ENCODE results near the gene GRAMD1B. TPM values are rescaled to one million over a fixed set of nuclear protein-coding genes. Genes with fewer than 3 reads are reported as not detected.
A peak's percentile ranks its signal among the peaks of the same experiment; 100 is the strongest.

Gene GRAMD1B
- polyA plus RNA-seq, 3 donors = 3.2 to 13.9 (median 3.3) TPM

GRCh38 chr11:123566852-123567251 lies 136.8 kb downstream of the GRAMD1B start:
- Mint-ChIP-seq H3K9me3 (no peaks in the 10 kb centered on the region), H3K4me3 (no peak overlapping the region), H3K27ac (peak overlapping the region in 4 of 7 donors; percentile 10 to 55 (median 40)), H3K36me3 (no peaks in the 10 kb centered on the region), H3K4me1 (peaks cover 39% of the 10 kb centered on the region), H3K27me3 (ENCODE audit: low read depth in 3 of 3) (no peaks in the 10 kb centered on the region)
- H4K20me1 ChIP-seq (ENCODE audit: insufficient read depth, low read length) = peaks cover 27% of the 10 kb centered on the region
- no peak overlapping the region for H3K4me3 ChIP-seq (replicated peaks in 1 of 3; ENCODE audit: low read depth in 2 of 3, low read length in 3 of 3)
- no peak for TF ChIP-seq CTCF (IDR thresholded peaks at IDR 0.05)
- 100% methylated on average over 4 of the region's 4 CpGs for WGBS (ENCODE audit: insufficient coverage)
- peaks cover 12 to 15% of the 10 kb centered on the region in 2 donors for H3K4me1 ChIP-seq (ENCODE audit: control insufficient read depth in 1 of 2, insufficient read depth in 2 of 2, low read length in 2 of 2)
- H3K4me2 ChIP-seq (replicated peaks; ENCODE audit: extremely low read depth, low read length, poor library complexity, severe bottlenecking) = no peak overlapping the region
- no peak overlapping the region for H3K9ac ChIP-seq (ENCODE audit: insufficient read depth, low read length, poor library complexity, severe bottlenecking)
- DNase-seq = no peak
- no peaks in the 10 kb centered on the region for H3K36me3 ChIP-seq (replicated peaks in 1 of 2; ENCODE audit: control insufficient read depth in 1 of 2, insufficient read depth in 2 of 2, low read length in 2 of 2)
- H3K27me3 ChIP-seq (ENCODE audit: control insufficient read depth in 2 of 2, insufficient read depth in 2 of 2, low read length in 2 of 2) = no peaks in the 10 kb centered on the region
- H3K9me3 ChIP-seq (replicated peaks in 1 of 2; ENCODE audit: control insufficient read depth in 1 of 2, insufficient read depth in 1 of 2, low read length in 2 of 2) = no peaks in the 10 kb centered on the region
- H3K27ac ChIP-seq (ENCODE audit: low read depth in 1 of 2, low read length in 2 of 2) = no peak overlapping the region
- peaks cover 17% of the 10 kb centered on the region for H3K79me2 ChIP-seq (ENCODE audit: insufficient read depth, low read length)
- intact Hi-C loops (cut with micrococcal nuclease) = loop anchor here in 1 of 2 donors (10.0 kb wide), 1 partner anchor 162 kb away; no protein-coding TSS in a partner anchor
- no peak overlapping the region for H2AFZ ChIP-seq (ENCODE audit: insufficient read depth, low read depth, low read length, poor library complexity, severe bottlenecking)

DNA sequence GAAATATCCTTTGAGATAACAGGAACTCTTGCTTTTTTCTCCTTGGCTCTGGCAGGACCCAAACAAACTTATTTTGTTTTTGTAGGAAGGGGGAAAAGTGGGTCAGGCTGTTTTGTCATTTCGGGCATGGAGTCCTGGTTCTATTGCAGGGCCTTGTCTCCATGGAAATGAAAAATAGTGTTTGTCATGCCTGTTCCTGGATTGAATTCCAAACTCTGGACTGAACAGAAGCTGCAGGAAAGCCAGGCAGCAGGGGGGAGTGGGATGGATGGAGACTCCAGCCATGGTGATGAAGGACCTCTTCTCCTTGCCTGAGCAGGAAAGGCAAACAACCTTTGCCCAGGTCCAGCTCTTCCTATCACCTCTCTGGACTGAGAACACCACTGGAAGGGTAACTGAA lies 137.4 kb downstream of the GRAMD1B start:
- no peaks in the 10 kb centered on the region for H3K36me3 Mint-ChIP-seq
- Histone ChIP-seq H3K4me2 (replicated peaks; ENCODE audit: extremely low read depth, low read length, poor library complexity, severe bottlenecking) (no peak overlapping the region), H3K4me1 (ENCODE audit: control insufficient read depth in 1 of 2, insufficient read depth in 2 of 2, low read length in 2 of 2) (peaks cover 12 to 15% of the 10 kb centered on the region in 2 donors), H3K27ac (ENCODE audit: low read depth in 1 of 2, low read length in 2 of 2) (no peak overlapping the region), H3K79me2 (ENCODE audit: insufficient read depth, low read length) (peaks cover 20% of the 10 kb centered on the region), H2AFZ (ENCODE audit: insufficient read depth, low read depth, low read length, poor library complexity, severe bottlenecking) (no peak overlapping the region), H3K36me3 (replicated peaks in 1 of 2; ENCODE audit: control insufficient read depth in 1 of 2, insufficient read depth in 2 of 2, low read length in 2 of 2) (no peaks in the 10 kb centered on the region), H3K4me3 (replicated peaks in 1 of 3; ENCODE audit: low read depth in 2 of 3, low read length in 3 of 3) (no peak overlapping the region), H3K27me3 (ENCODE audit: control insufficient read depth in 2 of 2, insufficient read depth in 2 of 2, low read length in 2 of 2) (no peaks in the 10 kb centered on the region), H3K9ac (ENCODE audit: insufficient read depth, low read length, poor library complexity, severe bottlenecking) (no peak overlapping the region), H3K9me3 (replicated peaks in 1 of 2; ENCODE audit: control insufficient read depth in 1 of 2, insufficient read depth in 1 of 2, low read length in 2 of 2) (no peaks in the 10 kb centered on the region), H4K20me1 (ENCODE audit: insufficient read depth, low read length) (peaks cover 30% of the 10 kb centered on the region)
- H3K27ac Mint-ChIP-seq = peak overlapping the region in 1 of 7 donors; percentile 59
- 100% methylated on average over 1 of the region's 1 CpG for WGBS (ENCODE audit: insufficient coverage)
- no peaks in the 10 kb centered on the region for H3K27me3 Mint-ChIP-seq (ENCODE audit: low read depth in 3 of 3)
- TF ChIP-seq CTCF (IDR thresholded peaks at IDR 0.05) = no peak
- no peaks in the 10 kb centered on the region for H3K9me3 Mint-ChIP-seq
- H3K4me3 Mint-ChIP-seq = no peak overlapping the region
- no peak for DNase-seq
- intact Hi-C loops (cut with micrococcal nuclease) = loop anchor here in 1 of 2 donors (10.0 kb wide), 1 partner anchor 163 kb away; no protein-coding TSS in a partner anchor
- H3K4me1 Mint-ChIP-seq = peaks cover 39% of the 10 kb centered on the region

All from CD14-positive monocyte (primary cell).